GM21723 (cell line): ENCODE results near the gene CPA3.

Experiments used
- ATAC-seq: cut with Tn5 transposase; IDR thresholded peaks from one replicate; pipeline ENCODE4 v1.9.1; 2021; ENCODE audit warnings: mild to moderate bottlenecking, moderate library complexity; ENCODE audit not compliant: unreplicated experiment

CPA3 gene

GRCh38 chr3:148856384-148856783 is 8.7 kb upstream of the CPA3 start:
- ATAC-seq, result no peak

GRCh38 chr3:148857316-148857715 is 7.8 kb upstream of the CPA3 start:
- no peak for ATAC-seq

GRCh38 chr3:148861277-148861869 is 3.7 kb upstream of the CPA3 start:
- ATAC-seq, result peak; percentile 86

DNA sequence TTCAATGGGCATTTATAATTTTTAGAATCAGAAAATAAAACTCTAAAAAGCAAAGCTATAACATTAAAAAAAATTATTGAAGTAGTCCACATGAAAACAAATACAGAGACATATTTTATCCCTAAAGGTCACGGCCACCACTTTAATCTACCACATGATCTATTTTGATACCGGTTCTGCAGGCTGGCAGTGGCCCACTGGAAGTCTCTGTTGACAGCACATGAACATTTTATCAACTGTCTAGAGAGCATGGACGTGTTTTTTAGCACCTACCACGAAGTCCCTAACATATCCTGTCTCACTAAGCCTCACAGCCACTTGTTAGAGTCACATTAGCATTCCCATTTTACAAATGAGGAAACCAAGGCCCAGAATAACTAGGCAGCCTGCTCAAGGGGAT is 1.8 kb upstream of the CPA3 start:
- no peak for ATAC-seq

GRCh38 chr3:148863814-148864213 is 1.3 kb upstream of the CPA3 start:
- ATAC-seq, result no peak

DNA sequence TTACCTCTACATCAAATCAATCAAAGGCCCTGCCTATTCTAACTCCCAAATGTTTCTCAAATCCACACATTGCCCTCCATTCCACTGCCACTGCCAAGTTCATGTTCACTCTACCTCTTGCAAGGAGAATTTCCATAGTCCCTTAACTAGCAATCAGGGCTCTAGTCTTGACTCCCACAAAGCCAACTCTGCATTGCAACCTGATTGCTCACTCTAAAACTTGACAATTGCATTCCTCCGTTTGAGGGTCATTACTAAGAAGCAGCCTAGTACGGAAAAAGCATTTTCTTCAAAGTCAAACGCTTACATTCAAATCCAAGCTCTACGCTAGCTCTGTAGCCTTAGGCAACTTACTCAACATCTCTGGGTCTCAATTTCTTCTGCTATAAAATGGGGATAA is 1.2 kb downstream of the CPA3 start:
- ATAC-seq, result no peak

DNA sequence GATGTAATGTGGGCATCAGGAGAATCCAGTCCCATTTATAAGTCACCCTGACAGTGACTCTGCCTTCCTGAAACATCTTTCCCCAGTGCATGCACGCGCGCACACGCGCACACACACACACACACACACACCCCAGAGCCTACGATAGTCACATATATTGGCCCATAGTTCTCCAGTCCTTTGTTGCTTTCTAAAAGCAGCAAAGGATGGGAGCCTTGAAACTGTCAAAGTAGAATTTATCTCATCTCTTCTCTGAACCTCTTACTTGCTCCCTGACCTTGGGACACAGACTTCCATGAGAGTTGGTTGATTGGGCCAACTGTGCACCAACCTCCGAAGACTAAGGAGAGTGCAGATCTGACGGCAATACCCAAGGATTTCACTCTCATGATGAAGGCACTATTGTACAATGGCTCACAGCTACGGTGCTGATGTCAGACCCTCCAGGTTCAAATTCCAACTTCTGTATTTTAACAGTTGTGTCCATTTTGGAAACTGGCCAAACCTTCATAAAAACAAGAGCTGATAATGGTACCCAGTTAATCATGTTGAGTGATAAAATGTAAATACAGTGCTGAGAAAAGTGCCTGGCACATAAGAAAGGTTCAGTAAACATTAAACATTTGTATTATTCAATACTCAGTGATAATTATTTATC is 8.3 kb downstream of the CPA3 start:
- no peak for ATAC-seq

DNA sequence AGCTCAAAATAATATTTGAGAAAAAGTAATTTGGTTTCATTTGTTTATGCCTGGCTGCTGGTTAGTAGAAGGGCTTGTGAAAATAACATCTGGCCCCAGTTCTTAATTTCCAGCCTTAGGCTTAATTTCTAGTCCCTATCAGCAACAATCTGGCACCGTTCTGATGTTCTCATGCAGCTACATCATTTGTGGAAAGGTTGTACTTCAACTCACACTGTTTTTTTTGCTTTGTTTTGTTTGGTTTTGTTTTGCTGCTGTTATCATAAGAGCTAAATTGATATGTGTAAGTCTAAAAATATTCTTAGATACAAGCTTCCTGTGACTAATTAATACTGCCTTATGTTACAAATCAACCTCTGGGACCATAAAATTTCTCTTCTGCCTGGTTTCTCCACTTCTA is 8.9 kb downstream of the CPA3 start:
- ATAC-seq, result no peak

DNA sequence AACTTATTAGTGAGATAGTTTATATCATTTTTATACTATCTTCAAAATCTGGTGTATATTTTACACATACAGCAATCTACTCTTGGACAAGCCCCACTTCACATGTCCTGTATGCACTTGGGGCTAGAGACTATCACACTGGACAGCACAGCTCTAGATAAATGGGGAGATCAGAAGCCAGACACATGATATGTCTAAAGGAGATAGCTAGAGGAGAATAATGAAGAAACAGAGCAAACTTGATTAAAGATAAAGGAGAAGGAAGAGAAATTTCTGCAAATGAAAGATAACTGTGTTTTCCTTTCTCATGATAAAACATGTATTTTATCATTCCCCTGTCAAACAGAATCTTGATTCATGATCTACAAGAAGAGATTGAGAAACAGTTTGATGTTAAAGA is 13.0 kb downstream of the CPA3 start:
- no peak for ATAC-seq

DNA sequence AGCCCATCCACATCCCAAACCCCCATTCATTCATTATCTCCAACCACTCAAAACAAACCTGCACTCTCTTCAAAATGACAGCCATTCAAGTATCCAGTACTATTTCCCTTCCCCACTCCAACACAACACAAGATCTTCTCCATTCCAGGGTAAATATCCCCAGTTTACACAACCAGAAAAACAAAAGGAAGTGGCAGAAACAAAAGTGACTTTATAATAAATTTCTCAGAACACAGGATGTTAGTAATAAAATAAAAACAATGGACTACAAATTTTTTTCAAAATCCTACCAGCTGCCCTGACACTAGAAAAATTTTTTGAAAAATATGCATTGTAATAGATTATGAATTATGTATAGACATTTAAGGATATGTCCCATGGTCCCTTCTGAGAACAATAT is 14.2 kb downstream of the CPA3 start:
- no peak for ATAC-seq

- ATAC-seq, result no peak
These were observed 15.6 kb downstream of the CPA3 start for GRCh38 chr3:148880681-148881080.

DNA sequence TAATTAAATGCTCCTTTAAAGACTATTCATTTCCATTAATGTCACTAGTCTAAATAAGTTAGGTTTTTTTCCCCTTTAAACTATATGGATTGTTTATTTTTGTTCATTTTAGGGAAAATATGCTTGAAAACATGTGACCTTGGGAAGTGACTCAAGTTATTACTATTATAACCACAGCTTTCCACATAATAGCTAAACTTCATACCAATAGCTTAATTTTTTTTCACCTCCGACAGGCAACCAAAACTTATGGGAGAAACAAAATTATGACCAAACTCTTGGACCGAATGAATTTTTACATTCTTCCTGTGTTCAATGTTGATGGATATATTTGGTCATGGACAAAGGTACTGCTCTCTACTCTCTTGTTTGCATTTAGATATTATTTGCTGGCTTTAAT is 16.2 kb downstream of the CPA3 start:
- ATAC-seq, result no peak

DNA sequence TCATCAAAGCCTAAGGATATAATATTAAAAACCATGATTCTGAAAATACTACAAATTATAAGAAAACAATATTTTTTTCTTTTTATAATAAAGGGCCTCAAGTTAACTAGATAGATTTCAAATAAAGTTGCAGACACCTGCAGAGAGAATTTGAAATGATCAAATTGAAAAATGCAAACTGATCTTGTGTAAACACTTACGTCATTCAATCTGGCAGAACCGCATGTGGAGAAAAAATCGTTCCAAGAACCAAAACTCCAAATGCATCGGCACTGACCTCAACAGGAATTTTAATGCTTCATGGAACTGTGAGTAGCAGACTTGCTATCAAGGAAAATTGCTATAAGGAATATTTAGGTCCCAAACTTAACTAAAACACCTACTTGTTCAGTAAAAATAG is 17.2 kb downstream of the CPA3 start:
- ATAC-seq, result no peak

GRCh38 chr3:148883163-148883562 is 18.1 kb downstream of the CPA3 start:
- ATAC-seq, result no peak

GRCh38 chr3:148884261-148884660 is 19.2 kb downstream of the CPA3 start:
- ATAC-seq, result no peak

DNA sequence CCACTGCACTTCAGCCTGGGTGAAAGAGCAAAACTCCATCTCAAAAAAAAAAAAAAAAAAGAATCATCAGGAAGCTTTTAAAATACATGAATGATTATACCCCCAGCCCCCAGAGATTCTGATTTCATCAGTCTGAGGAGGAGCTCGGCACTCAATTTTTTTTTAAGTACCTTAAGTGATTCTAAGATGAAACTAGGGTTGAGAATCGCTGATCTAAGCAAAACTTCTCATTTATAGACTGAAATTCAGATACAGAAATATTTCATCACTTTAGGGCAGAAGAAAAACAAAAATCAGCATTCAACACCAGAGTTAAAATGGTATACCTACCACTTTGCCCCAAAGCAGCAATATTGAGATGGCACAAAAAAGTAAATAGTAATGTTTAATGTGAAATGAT is 24.7 kb downstream of the CPA3 start:
- no peak for ATAC-seq

DNA sequence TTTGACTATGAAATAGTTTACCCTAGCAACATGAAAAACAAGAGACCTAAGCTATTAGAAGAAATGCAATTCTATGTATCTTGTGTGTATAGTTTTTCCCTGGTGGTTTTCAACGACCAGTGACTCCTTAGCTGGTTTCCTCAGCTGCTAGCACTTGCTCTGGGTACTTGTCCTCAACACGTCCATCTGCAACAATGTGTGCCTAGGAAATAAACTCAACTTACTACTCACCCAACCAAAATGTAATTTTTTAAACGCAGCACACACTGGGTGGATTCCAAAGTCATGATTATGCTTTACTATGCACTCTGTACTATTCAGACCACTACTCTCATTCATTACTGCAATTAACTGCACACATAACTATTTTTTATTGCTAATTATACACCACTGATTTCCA is 31.0 kb downstream of the CPA3 start:
- ATAC-seq, result no peak

DNA sequence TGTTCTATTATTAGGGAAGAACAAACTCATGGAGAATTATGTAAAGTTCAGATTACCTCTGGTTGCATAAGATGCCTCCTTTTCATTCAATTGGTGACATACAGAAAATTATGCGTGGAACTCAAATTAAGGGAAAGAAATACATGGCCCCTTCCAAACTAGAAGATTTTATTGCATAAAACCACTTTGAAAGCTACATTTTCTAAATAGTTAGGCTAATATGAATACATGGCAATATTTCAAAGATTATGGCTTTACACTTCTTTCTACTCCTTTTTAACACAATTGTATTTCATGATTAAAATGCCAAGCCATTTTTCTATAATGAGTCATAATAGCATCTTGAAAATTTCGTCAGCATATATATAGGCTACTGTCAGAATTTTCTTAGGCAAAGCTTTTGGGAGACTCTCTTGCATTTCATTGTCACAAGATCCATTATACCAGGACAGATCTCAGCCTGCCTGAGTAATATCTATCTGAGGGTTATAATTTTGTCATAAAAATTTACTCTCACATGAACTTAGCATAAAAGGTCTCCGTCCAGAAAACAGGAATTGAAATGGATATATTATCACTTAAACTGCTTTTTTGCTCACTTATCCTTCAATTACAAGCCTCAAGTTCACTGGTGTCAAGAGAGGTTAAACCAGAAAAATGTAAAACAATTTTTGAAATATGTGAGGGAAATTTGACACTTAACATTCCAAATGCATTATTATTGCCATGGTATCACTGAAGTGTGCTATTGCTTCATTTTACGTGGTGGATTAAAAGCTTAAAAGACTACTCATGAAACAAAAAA is 37.1 kb downstream of the CPA3 start:
- no peak for ATAC-seq

- ATAC-seq, result no peak
These were observed 37.9 kb downstream of the CPA3 start for GRCh38 chr3:148903022-148903442.

DNA sequence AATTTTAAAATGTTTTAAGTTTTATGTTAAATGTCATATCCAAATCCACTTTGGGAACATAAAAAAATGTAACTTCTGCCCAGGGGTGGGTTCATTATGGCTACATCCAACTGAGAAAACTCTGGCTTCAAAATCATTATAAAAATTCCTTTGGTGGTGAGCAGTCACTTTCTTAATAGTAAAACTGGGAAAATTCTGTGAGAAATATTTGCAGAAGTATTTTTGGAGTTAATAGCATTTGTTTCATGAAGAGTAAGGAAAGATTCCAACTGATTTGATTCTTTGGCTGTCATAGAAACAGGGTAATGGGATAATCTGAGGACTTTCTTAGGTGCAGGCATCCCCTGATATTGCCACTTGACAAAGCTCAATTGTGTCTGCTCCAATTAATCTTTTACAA is 38.8 kb downstream of the CPA3 start:
- no peak for ATAC-seq

GRCh38 chr3:148906667-148907066 is 41.6 kb downstream of the CPA3 start:
- no peak for ATAC-seq

- ATAC-seq, result no peak
These were observed 46.1 kb downstream of the CPA3 start for GRCh38 chr3:148911173-148911572.
